ENCODE results near the gene ATM. TPM values are rescaled to one million over a fixed set of nuclear protein-coding genes. Genes with fewer than 3 reads are reported as not detected.
"Not testable (repeated sequence)": the region's sequence is repeated elsewhere in the genome, so short reads cannot be mapped to it uniquely, and the experiment has no call there.

Gene ATM
- polyA plus RNA-seq, 2 donors = 6.6 to 8.3 TPM

DNA sequence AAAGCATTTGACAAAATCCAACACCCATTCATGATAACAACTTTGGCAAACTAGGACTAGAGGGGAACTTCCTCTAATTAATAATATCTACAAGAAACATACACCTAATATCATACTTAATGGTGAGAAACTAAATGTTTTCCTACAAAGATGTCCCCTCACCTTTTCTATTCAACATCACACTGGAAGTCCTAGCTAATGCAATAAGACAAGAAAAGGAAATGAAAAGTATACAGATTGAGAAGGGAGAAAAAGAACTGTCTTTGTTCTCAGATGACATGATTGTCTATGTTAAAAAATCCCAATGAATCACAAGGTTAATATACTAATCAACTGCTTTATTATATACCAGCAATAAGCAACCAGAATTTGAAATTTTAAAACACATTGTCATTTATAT lies 192.1 kb downstream of the ATM start:
- Histone ChIP-seq H3K4me1 (ENCODE audit: control insufficient read depth in 2 of 2, insufficient read depth in 2 of 2, low read length in 1 of 2) (no peaks in the 10 kb centered on the region), H3K27ac (ENCODE audit: low read depth in 2 of 2, low read length in 1 of 2) (no peak overlapping the region), H3K27me3 (ENCODE audit: control insufficient read depth in 1 of 2, insufficient read depth in 2 of 2, low read length in 2 of 2) (no peaks in the 10 kb centered on the region), H3K36me3 (ENCODE audit: control insufficient read depth in 2 of 2, insufficient read depth in 2 of 2, low read length in 1 of 2) (no peaks in the 10 kb centered on the region), H3K9me3 (ENCODE audit: control insufficient read depth in 2 of 2, insufficient read depth in 1 of 2, low read depth in 1 of 2, low read length in 1 of 2) (no peaks in the 10 kb centered on the region), H3K4me3 (ENCODE audit: low read depth in 1 of 2, low read length in 2 of 2) (no peak overlapping the region)

- not testable (repeated sequence) for H3K27ac ChIP-seq (ENCODE audit: low read depth in 2 of 2, low read length in 1 of 2); H3K36me3 ChIP-seq (ENCODE audit: control insufficient read depth in 2 of 2, insufficient read depth in 2 of 2, low read length in 1 of 2); H3K4me3 ChIP-seq (ENCODE audit: low read depth in 1 of 2, low read length in 2 of 2); H3K9me3 ChIP-seq (ENCODE audit: control insufficient read depth in 2 of 2, insufficient read depth in 1 of 2, low read depth in 1 of 2, low read length in 1 of 2); H3K4me1 ChIP-seq (ENCODE audit: control insufficient read depth in 2 of 2, insufficient read depth in 2 of 2, low read length in 1 of 2); H3K27me3 ChIP-seq (ENCODE audit: control insufficient read depth in 1 of 2, insufficient read depth in 2 of 2, low read length in 2 of 2)
- WGBS, 2 donors = 71 to 81% methylated on average over 2 of the region's 2 CpGs
Observed at GRCh38 chr11:108417551-108417950, 194.7 kb downstream of the ATM start.

Other genes starting within 250 kb of the ATM start
- 1 to 10 TPM; 3.2 to 4.9 TPM for gene CUL5, start 214.2 kb upstream of the ATM start, polyA plus RNA-seq
- 10 to 100 TPM; 20.7 to 38.0 TPM for gene ACAT1, start 101.5 kb upstream of the ATM start, polyA plus RNA-seq
- 1 to 10 TPM; 2.0 to 2.5 TPM for gene NPAT, start 429 bp upstream of the ATM start, polyA plus RNA-seq
- under 1 TPM; 0.16 to 0.31 TPM for gene C11orf65, start 244.5 kb downstream of the ATM start, polyA plus RNA-seq

All from esophagus (tissue), 2 donors.